GM23338 (cell line): ENCODE measurements around the gene LRP1B. TPM values are rescaled to one million over a fixed set of nuclear protein-coding genes. Genes with fewer than 3 reads are reported as not detected.

Experiments used
- ATAC-seq: fragments of 200-7000 bp; cut with Tn5 transposase; 3 replicates; pipeline ENCODE4 v1.9.1; 2020
- DNase-seq: peaks from one replicate; pipeline ENCODE4 v3.0.0-alpha.2; 2015; ENCODE audit warnings: low spot score
- H2AFZ ChIP-seq: fragments of 200-600 bp; sonication (generic); 2 replicates; pipeline ENCODE4 v1.8.0; 2016; ENCODE audit warnings: antibody characterized with exemption, mild to moderate bottlenecking, moderate library complexity
- H3F3A ChIP-seq: fragments of 200-600 bp; sonication (generic); replicated peaks from 2 replicates; pipeline ENCODE4 v1.8.0; 2017; ENCODE audit warnings: antibody characterized with exemption, mixed run types, low read depth
- H3K27ac ChIP-seq: fragments of 200-600 bp; sonication (generic); 2 replicates; pipeline ENCODE4 v1.6.1; 2016; ENCODE audit warnings: low read depth
- H3K27me3 ChIP-seq: fragments of 200-600 bp; sonication (generic); 2 replicates; pipeline ENCODE4 v1.8.0; 2016; ENCODE audit warnings: mild to moderate bottlenecking, mixed run types, moderate library complexity; ENCODE audit not compliant: insufficient read depth
- H3K36me3 ChIP-seq: fragments of 200-600 bp; sonication (generic); 2 replicates; pipeline ENCODE4 v1.8.0; 2016; ENCODE audit warnings: mild to moderate bottlenecking; ENCODE audit not compliant: insufficient read depth
- H3K4me1 ChIP-seq: fragments of 200-600 bp; sonication (generic); 2 replicates; pipeline ENCODE4 v1.8.0; 2016; ENCODE audit warnings: mild to moderate bottlenecking, moderate library complexity; ENCODE audit not compliant: insufficient read depth
- H3K4me2 ChIP-seq: fragments of 200-600 bp; sonication (generic); 2 replicates; pipeline ENCODE4 v1.7.1; 2017; ENCODE audit warnings: mixed run types
- H3K4me3 ChIP-seq: fragments of 200-600 bp; sonication (generic); 2 replicates; pipeline ENCODE4 v1.6.1; 2016; ENCODE audit warnings: mixed run types
- H3K79me2 ChIP-seq: fragments of 200-600 bp; sonication (generic); replicated peaks from 2 replicates; pipeline ENCODE4 v1.8.0; 2017; ENCODE audit warnings: mild to moderate bottlenecking; ENCODE audit not compliant: insufficient read depth
- H3K9me2 ChIP-seq: fragments of 200-600 bp; sonication (generic); 2 replicates; pipeline ENCODE4 v1.8.0; 2017; ENCODE audit not compliant: insufficient read depth
- H4K20me1 ChIP-seq: fragments of 200-600 bp; sonication (generic); replicated peaks from 2 replicates; pipeline ENCODE4 v1.8.0; 2017; ENCODE audit warnings: mild to moderate bottlenecking; ENCODE audit not compliant: insufficient read depth
- H3K27ac Mint-ChIP-seq: 2 replicates; pipeline ENCODE4 v1.8.0; 2020; ENCODE audit warnings: inconsistent platforms, mild to moderate bottlenecking, moderate library complexity, mixed read lengths
- H3K27me3 Mint-ChIP-seq: 3 replicates; pipeline ENCODE4 v1.8.0; 2022; ENCODE audit warnings: low read depth, mild to moderate bottlenecking, moderate library complexity, mixed read lengths, inconsistent platforms; ENCODE audit not compliant: insufficient read depth, poor library complexity
- H3K36me3 Mint-ChIP-seq: 3 replicates; pipeline ENCODE4 v1.8.0; 2021; ENCODE audit warnings: low read depth, mild to moderate bottlenecking, inconsistent platforms, moderate library complexity, mixed read lengths
- H3K4me1 Mint-ChIP-seq: 3 replicates; pipeline ENCODE4 v1.8.0; 2020; ENCODE audit warnings: mild to moderate bottlenecking, inconsistent platforms, mixed read lengths
- H3K4me3 Mint-ChIP-seq: 3 replicates; pipeline ENCODE4 v1.8.0; 2021; ENCODE audit warnings: moderate library complexity, mild to moderate bottlenecking, inconsistent platforms, mixed read lengths
- H3K9me3 Mint-ChIP-seq: 3 replicates; pipeline ENCODE4 v1.8.0; 2020; ENCODE audit warnings: moderate library complexity, mild to moderate bottlenecking, inconsistent platforms, mixed read lengths
- CREB1 ChIP-seq: fragments of 250-450 bp; sonication (Bioruptor Pico); IDR thresholded peaks from 2 replicates; pipeline ENCODE4 v1.5.0; 2020; ENCODE audit warnings: low read depth, mild to moderate bottlenecking, moderate library complexity
- CTCF ChIP-seq, 2 experiments: fragments of 200-600 bp in 1 of 2; sonication (generic) in 1 of 2; conservative IDR thresholded peaks; 2 replicates each; pipeline versions ENCODE4 v1.5.1 to v1.6.1; 2016 to 2017; ENCODE audit warnings: antibody characterized with exemption in 2 of 2, low read depth in 2 of 2, mild to moderate bottlenecking in 2 of 2, moderate library complexity in 1 of 2
- ETS1 ChIP-seq: IDR thresholded peaks from 2 replicates; pipeline ENCODE4 v1.6.1; 2016; ENCODE audit warnings: antibody characterized with exemption
- EZH2 ChIP-seq: fragments of 200-600 bp; sonication (generic); IDR thresholded peaks from one replicate; pipeline ENCODE4 v1.8.0; 2017; ENCODE audit warnings: antibody characterized with exemption, mild to moderate bottlenecking, low read depth; ENCODE audit not compliant: unreplicated experiment
- EZH2phosphoT487 ChIP-seq: fragments of 200-600 bp; sonication (generic); IDR thresholded peaks from one replicate; pipeline ENCODE4 v1.8.1; 2018; ENCODE audit warnings: antibody characterized with exemption; ENCODE audit not compliant: unreplicated experiment
- JUNB ChIP-seq: IDR thresholded peaks from one replicate; pipeline ENCODE4 v1.6.1; 2016; ENCODE audit warnings: antibody characterized with exemption; ENCODE audit not compliant: unreplicated experiment
- NANOG ChIP-seq: IDR thresholded peaks from 2 replicates; pipeline ENCODE4 v1.6.1; 2016; ENCODE audit warnings: antibody characterized with exemption, borderline replicate concordance
- POLR2AphosphoS5 ChIP-seq: IDR thresholded peaks from 2 replicates; pipeline ENCODE4 v1.6.1; 2016; ENCODE audit warnings: antibody characterized with exemption, low read depth
- STAT1 ChIP-seq: IDR thresholded peaks from one replicate; pipeline ENCODE4 v1.6.1; 2016; ENCODE audit warnings: antibody characterized with exemption; ENCODE audit not compliant: unreplicated experiment
- ZNF114 ChIP-seq: fragments of 250-450 bp; sonication (Bioruptor Pico); IDR thresholded peaks from 2 replicates; pipeline ENCODE4 v1.5.0; 2020; ENCODE audit warnings: mild to moderate bottlenecking, moderate library complexity
- ZNF331 ChIP-seq: fragments of 250-450 bp; sonication (Bioruptor Pico); IDR thresholded peaks from 2 replicates; pipeline ENCODE4 v1.5.0; 2020; ENCODE audit warnings: low read depth, mild to moderate bottlenecking, moderate library complexity
- ZNF462 ChIP-seq: fragments of 250-450 bp; sonication (Bioruptor Pico); IDR thresholded peaks from 2 replicates; pipeline ENCODE4 v1.5.0; 2020; ENCODE audit warnings: mild to moderate bottlenecking, moderate library complexity
- polyA plus RNA-seq: library from polyadenylated mRNA; unstranded; fragments of >200 nt; fragmentation: Nextera tagmentation; extraction: Ambion mirVana; gene quantifications from 2 replicates; pipeline ENCODE4 v1.2.1, GENCODE V29; 2016
- total RNA-seq: library from RNA; depleted of rRNA; stranded (reverse); fragments of >200 nt; shearing (Covaris generic); gene quantifications from 2 replicates; pipeline ENCODE4 v1.2.3, GENCODE V29; 2014
- TF ChIP-seq, protein P1 (sequence below): IDR thresholded peaks from one replicate; pipeline ENCODE4 v1.6.1; 2018; ENCODE audit warnings: antibody characterized with exemption; ENCODE audit not compliant: unreplicated experiment

The LRP1B gene
- total and polyA plus RNA-seq, 2 experiments from 2014 or later: 0.15 to 0.97 TPM

GRCh38 chr2:140288213-140288612 lies 1842.6 kb downstream of the LRP1B start:
- no peak overlapping the region for H3K27ac ChIP-seq
- H3K4me1 ChIP-seq: 0 out of 2 replicates have a peak, but pooled peaks cover 4% of the 10 kb centered on the region
- no peaks in the 10 kb centered on the region for H3F3A ChIP-seq
- ATAC-seq (no peak), DNase-seq (no peak)
- H3K36me3 Mint-ChIP-seq: no peaks in the 10 kb centered on the region
- no peaks in the 10 kb centered on the region for H3K9me2 ChIP-seq
- H3K27me3 ChIP-seq: no peaks in the 10 kb centered on the region
- no peak overlapping the region for H3K4me3 ChIP-seq
- H3K4me1 Mint-ChIP-seq: peaks cover 4% of the 10 kb centered on the region; the same call in 1 of the 3 replicates
- no peak overlapping the region for H2AFZ ChIP-seq
- H4K20me1 ChIP-seq: no peaks in the 10 kb centered on the region
- no peak overlapping the region for H3K4me2 ChIP-seq
- H3K4me3 Mint-ChIP-seq: no peak overlapping the region
- H3K27me3 Mint-ChIP-seq: no peaks in the 10 kb centered on the region
- H3K9me3 Mint-ChIP-seq: no peaks in the 10 kb centered on the region
- no peak for TF ChIP-seq ETS1
- TF ChIP-seq, protein P1, sequence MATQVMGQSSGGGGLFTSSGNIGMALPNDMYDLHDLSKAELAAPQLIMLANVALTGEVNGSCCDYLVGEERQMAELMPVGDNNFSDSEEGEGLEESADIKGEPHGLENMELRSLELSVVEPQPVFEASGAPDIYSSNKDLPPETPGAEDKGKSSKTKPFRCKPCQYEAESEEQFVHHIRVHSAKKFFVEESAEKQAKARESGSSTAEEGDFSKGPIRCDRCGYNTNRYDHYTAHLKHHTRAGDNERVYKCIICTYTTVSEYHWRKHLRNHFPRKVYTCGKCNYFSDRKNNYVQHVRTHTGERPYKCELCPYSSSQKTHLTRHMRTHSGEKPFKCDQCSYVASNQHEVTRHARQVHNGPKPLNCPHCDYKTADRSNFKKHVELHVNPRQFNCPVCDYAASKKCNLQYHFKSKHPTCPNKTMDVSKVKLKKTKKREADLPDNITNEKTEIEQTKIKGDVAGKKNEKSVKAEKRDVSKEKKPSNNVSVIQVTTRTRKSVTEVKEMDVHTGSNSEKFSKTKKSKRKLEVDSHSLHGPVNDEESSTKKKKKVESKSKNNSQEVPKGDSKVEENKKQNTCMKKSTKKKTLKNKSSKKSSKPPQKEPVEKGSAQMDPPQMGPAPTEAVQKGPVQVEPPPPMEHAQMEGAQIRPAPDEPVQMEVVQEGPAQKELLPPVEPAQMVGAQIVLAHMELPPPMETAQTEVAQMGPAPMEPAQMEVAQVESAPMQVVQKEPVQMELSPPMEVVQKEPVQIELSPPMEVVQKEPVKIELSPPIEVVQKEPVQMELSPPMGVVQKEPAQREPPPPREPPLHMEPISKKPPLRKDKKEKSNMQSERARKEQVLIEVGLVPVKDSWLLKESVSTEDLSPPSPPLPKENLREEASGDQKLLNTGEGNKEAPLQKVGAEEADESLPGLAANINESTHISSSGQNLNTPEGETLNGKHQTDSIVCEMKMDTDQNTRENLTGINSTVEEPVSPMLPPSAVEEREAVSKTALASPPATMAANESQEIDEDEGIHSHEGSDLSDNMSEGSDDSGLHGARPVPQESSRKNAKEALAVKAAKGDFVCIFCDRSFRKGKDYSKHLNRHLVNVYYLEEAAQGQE: no peak
- no peak for TF ChIP-seq CTCF (conservative IDR thresholded peaks at IDR 0.05; ENCODE audit: low read depth in 2 of 2)
- TF ChIP-seq CREB1 (CRISPR knock-in tag): no peak
- TF ChIP-seq POLR2AphosphoS5: no peak
- no peak for TF ChIP-seq NANOG
- TF ChIP-seq STAT1: no peak
- TF ChIP-seq EZH2: no peak
- TF ChIP-seq ZNF114 (CRISPR knock-in tag): no peak
- TF ChIP-seq ZNF331 (CRISPR knock-in tag): no peak
- TF ChIP-seq JUNB: no peak
- TF ChIP-seq EZH2phosphoT487: no peak
- TF ChIP-seq ZNF462 (CRISPR knock-in tag): no peak
- H3K36me3 ChIP-seq: no peaks in the 10 kb centered on the region
- H3K27ac Mint-ChIP-seq: no peak overlapping the region
- H3K79me2 ChIP-seq: no peaks in the 10 kb centered on the region
